Measurements from ENCODE around the gene TRIM17.

Gene TRIM17

GRCh38 chr1:228366866-228367741 lies 49.6 kb downstream of the TRIM17 start:
- no peak overlapping the region for H3K4me2 ChIP-seq (ENCODE audit: insufficient read depth, low read length)
- no peaks in the 10 kb centered on the region for H3K79me2 ChIP-seq (ENCODE audit: insufficient read depth, low read length)
- ATAC-seq (ENCODE audit: insufficient read depth, low read depth) (no peak), DNase-seq (no peak)
- no peak overlapping the region for H2AFZ ChIP-seq (ENCODE audit: low read depth, low read length)
- no peaks in the 10 kb centered on the region for H4K20me1 ChIP-seq (ENCODE audit: insufficient read depth, low read length)
- H3K9ac ChIP-seq (ENCODE audit: low read depth, low read length), result no peak overlapping the region
- H3K4me3 ChIP-seq (ENCODE audit: low read depth in 1 of 2, low read length in 2 of 2), result no peak overlapping the region
- no peak for TF ChIP-seq EZH2 (IDR thresholded peaks at IDR 0.05; ENCODE audit: borderline replicate concordance, low read depth, low read length, severe bottlenecking)
- TF ChIP-seq, protein P1, sequence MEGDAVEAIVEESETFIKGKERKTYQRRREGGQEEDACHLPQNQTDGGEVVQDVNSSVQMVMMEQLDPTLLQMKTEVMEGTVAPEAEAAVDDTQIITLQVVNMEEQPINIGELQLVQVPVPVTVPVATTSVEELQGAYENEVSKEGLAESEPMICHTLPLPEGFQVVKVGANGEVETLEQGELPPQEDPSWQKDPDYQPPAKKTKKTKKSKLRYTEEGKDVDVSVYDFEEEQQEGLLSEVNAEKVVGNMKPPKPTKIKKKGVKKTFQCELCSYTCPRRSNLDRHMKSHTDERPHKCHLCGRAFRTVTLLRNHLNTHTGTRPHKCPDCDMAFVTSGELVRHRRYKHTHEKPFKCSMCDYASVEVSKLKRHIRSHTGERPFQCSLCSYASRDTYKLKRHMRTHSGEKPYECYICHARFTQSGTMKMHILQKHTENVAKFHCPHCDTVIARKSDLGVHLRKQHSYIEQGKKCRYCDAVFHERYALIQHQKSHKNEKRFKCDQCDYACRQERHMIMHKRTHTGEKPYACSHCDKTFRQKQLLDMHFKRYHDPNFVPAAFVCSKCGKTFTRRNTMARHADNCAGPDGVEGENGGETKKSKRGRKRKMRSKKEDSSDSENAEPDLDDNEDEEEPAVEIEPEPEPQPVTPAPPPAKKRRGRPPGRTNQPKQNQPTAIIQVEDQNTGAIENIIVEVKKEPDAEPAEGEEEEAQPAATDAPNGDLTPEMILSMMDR (IDR thresholded peaks at IDR 0.05; ENCODE audit: borderline replicate concordance, extremely low read depth, low read length, poor library complexity, severe bottlenecking), result no peak
- no peak overlapping the region for H3K27ac ChIP-seq (ENCODE audit: low read length)
- no peaks in the 10 kb centered on the region for H3K4me1 ChIP-seq (ENCODE audit: insufficient read depth, low read length)
- no peaks in the 10 kb centered on the region for H3K9me3 ChIP-seq (ENCODE audit: insufficient read depth, low read length, severe bottlenecking)
- H3K36me3 ChIP-seq (ENCODE audit: insufficient read depth, low read length), result no peaks in the 10 kb centered on the region
- no peaks in the 10 kb centered on the region for H3K27me3 ChIP-seq (ENCODE audit: insufficient read depth, low read length, poor library complexity)

GRCh38 chr1:228366062-228366865 lies 50.4 kb downstream of the TRIM17 start:
- H3K4me3 ChIP-seq (ENCODE audit: low read depth in 1 of 2, low read length in 2 of 2), result no peak overlapping the region
- no peak overlapping the region for H3K27ac ChIP-seq (ENCODE audit: low read length)
- no peaks in the 10 kb centered on the region for H3K9me3 ChIP-seq (ENCODE audit: insufficient read depth, low read length, severe bottlenecking)
- H3K36me3 ChIP-seq (ENCODE audit: insufficient read depth, low read length), result no peaks in the 10 kb centered on the region
- H2AFZ ChIP-seq (ENCODE audit: low read depth, low read length), result no peak overlapping the region
- ATAC-seq (ENCODE audit: insufficient read depth, low read depth) (no peak), DNase-seq (no peak)
- H3K79me2 ChIP-seq (ENCODE audit: insufficient read depth, low read length), result no peaks in the 10 kb centered on the region
- H3K9ac ChIP-seq (ENCODE audit: low read depth, low read length), result no peak overlapping the region
- no peaks in the 10 kb centered on the region for H3K27me3 ChIP-seq (ENCODE audit: insufficient read depth, low read length, poor library complexity)
- no peaks in the 10 kb centered on the region for H4K20me1 ChIP-seq (ENCODE audit: insufficient read depth, low read length)
- no peak overlapping the region for H3K4me2 ChIP-seq (ENCODE audit: insufficient read depth, low read length)
- TF ChIP-seq EZH2 (IDR thresholded peaks at IDR 0.05; ENCODE audit: borderline replicate concordance, low read depth, low read length, severe bottlenecking), result no peak
- TF ChIP-seq, protein P1 (IDR thresholded peaks at IDR 0.05; ENCODE audit: borderline replicate concordance, extremely low read depth, low read length, poor library complexity, severe bottlenecking), result no peak
- H3K4me1 ChIP-seq (ENCODE audit: insufficient read depth, low read length), result no peaks in the 10 kb centered on the region

DNA sequence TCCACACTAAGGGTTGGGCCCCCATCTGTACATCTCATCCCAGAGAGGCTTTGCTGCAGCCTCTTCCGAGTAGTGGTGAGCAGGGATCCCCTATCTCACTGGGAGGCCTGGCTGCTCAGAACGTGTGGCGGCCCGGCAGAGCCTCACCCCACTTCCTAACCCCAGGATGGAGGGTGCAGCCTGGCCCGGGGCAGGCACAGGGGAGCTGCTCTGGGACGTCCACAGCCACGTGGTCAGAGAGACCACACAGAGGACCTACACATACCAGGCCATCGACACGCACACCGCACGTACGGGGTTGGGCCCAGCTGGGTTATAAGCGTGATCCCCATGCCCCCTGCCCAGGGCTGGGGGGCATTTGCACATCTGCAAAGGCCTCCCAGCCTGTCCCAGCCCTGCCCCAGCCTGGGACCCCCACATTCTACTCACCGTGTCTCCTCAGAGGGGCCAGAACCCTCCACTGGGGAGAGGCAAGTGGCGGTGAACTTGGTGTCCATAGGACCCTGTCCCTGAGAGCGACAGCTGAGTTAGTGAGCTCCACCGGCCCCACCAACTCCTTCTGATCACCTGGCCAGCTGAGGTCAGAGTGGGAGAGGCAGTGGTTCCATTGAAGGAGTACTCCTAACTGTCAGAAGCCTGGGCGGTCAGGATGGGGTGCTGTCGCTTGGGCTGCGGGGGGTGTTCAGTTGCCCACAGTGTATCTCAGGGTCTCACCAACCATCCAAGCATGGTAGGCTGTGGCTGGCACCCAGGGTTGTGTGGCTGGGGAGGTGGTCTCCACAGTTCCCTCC lies 51.2 kb downstream of the TRIM17 start:
- Histone ChIP-seq H3K4me3 (ENCODE audit: low read depth in 1 of 2, low read length in 2 of 2) (no peak overlapping the region), H3K9ac (ENCODE audit: low read depth, low read length) (no peak overlapping the region), H3K36me3 (ENCODE audit: insufficient read depth, low read length) (no peaks in the 10 kb centered on the region), H3K9me3 (ENCODE audit: insufficient read depth, low read length, severe bottlenecking) (no peaks in the 10 kb centered on the region), H3K4me2 (ENCODE audit: insufficient read depth, low read length) (no peak overlapping the region), H4K20me1 (ENCODE audit: insufficient read depth, low read length) (no peaks in the 10 kb centered on the region), H3K4me1 (ENCODE audit: insufficient read depth, low read length) (no peaks in the 10 kb centered on the region), H2AFZ (ENCODE audit: low read depth, low read length) (no peak overlapping the region), H3K27ac (ENCODE audit: low read length) (no peak overlapping the region), H3K27me3 (ENCODE audit: insufficient read depth, low read length, poor library complexity) (no peaks in the 10 kb centered on the region), H3K79me2 (ENCODE audit: insufficient read depth, low read length) (no peaks in the 10 kb centered on the region)
- no peak for ATAC-seq (ENCODE audit: insufficient read depth, low read depth)
- no peak for DNase-seq
- TF ChIP-seq EZH2 (IDR thresholded peaks at IDR 0.05; ENCODE audit: borderline replicate concordance, low read depth, low read length, severe bottlenecking), result no peak
- TF ChIP-seq, protein P1 (IDR thresholded peaks at IDR 0.05; ENCODE audit: borderline replicate concordance, extremely low read depth, low read length, poor library complexity, severe bottlenecking), result no peak
